ENCODE results near the gene C12orf76. TPM values are rescaled to one million over a fixed set of nuclear protein-coding genes. Genes with fewer than 3 reads are reported as not detected.
"Not testable (repeated sequence)": the region's sequence is repeated elsewhere in the genome, so short reads cannot be mapped to it uniquely, and the experiment has no call there.

C12orf76 gene
- total RNA-seq, 2 experiments from 2014 or later, result 15.5 to 16.2 TPM

DNA sequence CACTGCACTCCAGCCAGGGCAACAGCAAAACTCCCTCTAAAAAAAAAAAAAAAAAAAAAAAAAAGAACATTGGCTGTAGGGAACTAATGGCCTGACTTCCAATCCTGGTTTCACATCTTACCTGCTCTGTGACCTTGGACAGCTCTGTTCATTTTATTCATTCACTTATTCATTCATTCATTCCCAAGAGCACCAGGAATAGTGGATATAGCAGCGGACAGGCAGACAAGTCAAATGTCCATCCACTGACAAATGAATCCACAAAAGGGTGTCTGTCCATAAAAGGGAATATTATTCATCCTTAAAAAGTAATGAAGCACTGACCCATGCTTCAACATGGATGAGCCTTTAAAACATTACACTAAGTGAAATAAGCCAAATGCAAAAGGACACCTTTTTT is 27.6 kb upstream of the C12orf76 start:
- CTCF ChIA-PET, result interaction anchor here (1.9 kb wide), 1 partner anchor 34 kb away, joined by 4 read pairs; no protein-coding TSS in a partner anchor
- Mint-ChIP-seq H3K36me3 (ENCODE audit: low read depth) (peaks cover 18% of the 10 kb centered on the region), H3K4me3 (no peak overlapping the region), H3K27me3 (ENCODE audit: low read depth) (no peaks in the 10 kb centered on the region), H3K4me1 (ENCODE audit: low read depth) (peaks cover 60% of the 10 kb centered on the region), H3K27ac (no peak overlapping the region), H3K9me3 (ENCODE audit: insufficient read depth) (no peaks in the 10 kb centered on the region)
- no peak for ATAC-seq
- no peak for DNase-seq
- POLR2A ChIA-PET, result no interaction called here

DNA sequence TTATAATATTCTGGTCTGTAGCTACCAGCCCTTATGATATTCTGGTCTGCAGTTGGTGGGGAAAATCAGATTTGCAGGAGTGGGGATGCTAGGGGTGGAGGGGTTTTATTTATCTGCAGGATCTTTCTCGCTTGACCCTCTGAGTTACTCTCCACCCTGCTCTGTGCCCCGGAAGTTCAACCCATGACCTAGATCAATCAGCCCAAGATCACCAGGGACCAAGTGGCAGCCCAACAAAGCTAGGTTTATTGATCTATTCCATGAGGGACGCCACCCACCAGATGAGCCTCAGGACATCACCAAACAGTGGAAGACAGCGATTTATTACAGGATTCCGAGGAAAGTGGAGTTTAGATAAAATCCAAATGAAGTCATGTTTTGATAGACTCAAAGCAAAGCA is 25.8 kb upstream of the C12orf76 start:
- DNase-seq (no peak), ATAC-seq (no peak)
- CTCF ChIA-PET, result interaction anchor here (0.9 to 2.2 kb wide), 4 partner anchors 13 to 357 kb away, joined by 3 to 6 read pairs (median 4); no protein-coding TSS in a partner anchor
- Mint-ChIP-seq H3K27ac (no peak overlapping the region), H3K36me3 (ENCODE audit: low read depth) (peaks cover 15% of the 10 kb centered on the region), H3K4me3 (peak overlapping the region; percentile 77), H3K27me3 (ENCODE audit: low read depth) (no peaks in the 10 kb centered on the region), H3K4me1 (ENCODE audit: low read depth) (peaks cover 42% of the 10 kb centered on the region), H3K9me3 (ENCODE audit: insufficient read depth) (no peaks in the 10 kb centered on the region)
- POLR2A ChIA-PET, result interaction anchor here (0.6 to 1.2 kb wide), 4 partner anchors 10 to 298 kb away, joined by 3 read pairs; no protein-coding TSS in a partner anchor

DNA sequence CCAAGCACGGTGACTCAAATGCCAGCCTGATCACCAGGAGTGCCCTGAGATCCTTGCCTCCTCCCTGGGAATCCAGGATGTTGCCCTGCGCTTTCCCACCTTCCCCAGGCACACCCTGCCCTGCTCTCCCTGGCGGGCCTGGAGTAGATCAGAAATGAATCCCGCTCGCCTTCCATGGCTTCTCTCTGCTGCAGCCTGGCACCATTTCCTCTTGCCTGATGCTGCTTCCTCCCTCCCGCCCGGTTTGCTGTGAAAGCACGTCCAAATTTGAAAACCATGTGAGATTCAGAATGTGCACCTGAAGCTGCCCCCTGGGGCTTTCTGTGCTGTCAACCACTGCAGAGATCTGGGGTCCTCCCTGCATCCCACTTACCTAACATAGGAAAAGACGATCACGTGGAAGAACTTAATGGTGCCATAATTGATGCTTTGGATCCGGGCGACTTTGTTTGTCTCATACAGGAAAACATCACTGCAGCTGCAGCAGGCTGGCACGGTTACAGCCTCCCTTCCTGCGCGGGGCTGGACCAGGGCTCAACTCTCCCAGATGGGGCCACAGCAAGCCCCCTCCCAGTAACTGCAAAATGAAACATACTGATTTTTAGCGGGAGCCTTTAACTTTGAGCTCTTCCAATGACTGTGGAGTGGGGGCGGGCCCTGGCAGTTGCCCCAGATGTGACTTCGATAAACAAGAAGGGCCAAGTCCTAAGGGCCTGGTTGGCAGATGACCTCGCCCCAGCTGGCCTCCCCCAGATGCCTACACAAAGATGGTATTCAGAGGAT is 24.9 kb upstream of the C12orf76 start:
- ChIA-PET POLR2A (interaction anchor here (0.6 to 1.2 kb wide), 3 partner anchors 9 to 1529 kb away, joined by 3 read pairs; no protein-coding TSS in a partner anchor), CTCF (interaction anchor here (0.8 to 2.2 kb wide), 3 partner anchors 9 to 29 kb away, joined by 3 to 6 read pairs (median 3); no protein-coding TSS in a partner anchor)
- Mint-ChIP-seq H3K27me3 (ENCODE audit: low read depth) (no peaks in the 10 kb centered on the region), H3K36me3 (ENCODE audit: low read depth) (peaks cover 15% of the 10 kb centered on the region), H3K9me3 (ENCODE audit: insufficient read depth) (no peaks in the 10 kb centered on the region), H3K27ac (peak overlapping the region; percentile 84), H3K4me1 (ENCODE audit: low read depth) (peaks cover 35% of the 10 kb centered on the region), H3K4me3 (peak overlapping the region; percentile 77)
- DNase-seq (peak; percentile 54), ATAC-seq (peak; percentile 76)

DNA sequence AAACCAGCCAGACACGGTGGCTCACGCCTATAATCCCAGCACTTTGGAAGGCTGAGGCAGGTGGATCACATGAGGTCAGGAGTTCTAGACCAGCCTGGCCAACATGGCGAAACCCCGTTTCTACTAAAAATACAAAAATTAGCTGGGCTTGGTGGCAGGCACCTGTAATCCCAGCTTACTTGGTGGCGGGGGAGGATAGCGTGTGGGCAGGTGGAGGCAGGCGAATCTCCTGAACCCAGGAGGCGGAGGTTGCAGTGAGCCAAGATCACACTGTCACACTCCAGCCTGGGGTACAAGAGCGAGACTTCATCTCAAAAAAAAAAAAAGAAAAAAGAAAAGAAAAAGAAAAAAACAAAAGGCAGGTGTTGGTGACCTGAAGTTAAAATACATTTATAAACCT is 24.3 kb upstream of the C12orf76 start:
- peak overlapping the region; percentile 77 for H3K4me3 Mint-ChIP-seq
- peak overlapping the region; percentile 84 for H3K27ac Mint-ChIP-seq
- H3K9me3 Mint-ChIP-seq (ENCODE audit: insufficient read depth); DNase-seq; H3K27me3 Mint-ChIP-seq (ENCODE audit: low read depth): not testable (repeated sequence)
- peaks cover 15% of the 10 kb centered on the region for H3K36me3 Mint-ChIP-seq (ENCODE audit: low read depth)
- peak; percentile 3 for ATAC-seq
- peaks cover 32% of the 10 kb centered on the region for H3K4me1 Mint-ChIP-seq (ENCODE audit: low read depth)
- CTCF ChIA-PET, result interaction anchor here (2.2 kb wide), 1 partner anchor 29 kb away, joined by 6 read pairs; no protein-coding TSS in a partner anchor
- POLR2A ChIA-PET, result interaction anchor here (0.6 to 1.2 kb wide), 2 partner anchors 9 to 1529 kb away, joined by 3 read pairs; no protein-coding TSS in a partner anchor

DNA sequence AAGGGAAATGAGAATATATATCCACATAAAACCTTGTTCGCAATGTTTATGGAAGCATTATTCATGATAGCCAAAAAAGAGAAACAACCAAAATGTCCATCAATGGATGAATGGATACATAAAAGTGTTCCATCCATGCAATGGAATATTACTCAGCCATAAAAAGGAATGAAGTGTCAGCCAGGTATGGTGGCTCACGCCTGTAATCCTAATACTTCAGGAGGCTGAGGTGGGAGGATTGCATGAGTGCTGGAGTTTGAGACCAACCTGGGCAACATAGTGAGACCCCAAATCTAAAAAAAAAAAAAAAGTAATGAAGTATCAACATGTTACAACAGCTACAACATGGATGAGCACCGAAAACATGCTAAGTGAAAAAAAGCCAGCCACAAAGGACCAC is 23.6 kb upstream of the C12orf76 start:
- ATAC-seq, result no peak
- ChIA-PET POLR2A (interaction anchor here (1.8 kb wide), 1 partner anchor 24 kb away, joined by 4 read pairs; the partner anchor contains the start of gene C12orf76), CTCF (no interaction called here)
- Mint-ChIP-seq H3K4me1 (ENCODE audit: low read depth) (peaks cover 32% of the 10 kb centered on the region), H3K36me3 (ENCODE audit: low read depth) (peaks cover 15% of the 10 kb centered on the region), H3K27me3 (ENCODE audit: low read depth) (no peaks in the 10 kb centered on the region), H3K9me3 (ENCODE audit: insufficient read depth) (no peaks in the 10 kb centered on the region), H3K27ac (peak overlapping the region; percentile 48), H3K4me3 (peak overlapping the region; percentile 77)
- no peak for DNase-seq

DNA sequence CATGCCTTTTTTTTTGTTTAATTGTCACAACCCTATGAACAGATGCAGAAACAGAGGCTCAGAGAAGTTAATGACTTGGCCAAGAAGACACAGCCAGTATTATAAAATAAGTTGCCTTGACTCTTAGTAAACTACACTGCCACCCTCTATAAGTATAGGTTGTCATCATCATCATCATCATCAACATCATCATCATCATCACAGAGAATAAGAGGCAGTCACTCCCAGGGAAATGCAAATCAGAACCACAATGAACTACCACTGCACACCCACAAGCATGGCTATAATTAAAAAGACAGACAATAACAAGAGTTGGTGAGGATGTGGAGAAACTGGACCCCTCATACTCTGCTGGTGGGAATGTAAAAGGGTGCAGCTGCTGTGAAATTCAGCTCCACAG is 23.2 kb upstream of the C12orf76 start:
- Mint-ChIP-seq H3K4me3 (peak overlapping the region; percentile 77), H3K27ac (no peak overlapping the region), H3K27me3 (ENCODE audit: low read depth) (no peaks in the 10 kb centered on the region), H3K4me1 (ENCODE audit: low read depth) (peaks cover 32% of the 10 kb centered on the region), H3K9me3 (ENCODE audit: insufficient read depth) (no peaks in the 10 kb centered on the region), H3K36me3 (ENCODE audit: low read depth) (peaks cover 15% of the 10 kb centered on the region)
- DNase-seq (no peak), ATAC-seq (no peak)
- ChIA-PET POLR2A (interaction anchor here (1.8 kb wide), 1 partner anchor 24 kb away, joined by 4 read pairs; the partner anchor contains the start of gene C12orf76), CTCF (no interaction called here)

DNA sequence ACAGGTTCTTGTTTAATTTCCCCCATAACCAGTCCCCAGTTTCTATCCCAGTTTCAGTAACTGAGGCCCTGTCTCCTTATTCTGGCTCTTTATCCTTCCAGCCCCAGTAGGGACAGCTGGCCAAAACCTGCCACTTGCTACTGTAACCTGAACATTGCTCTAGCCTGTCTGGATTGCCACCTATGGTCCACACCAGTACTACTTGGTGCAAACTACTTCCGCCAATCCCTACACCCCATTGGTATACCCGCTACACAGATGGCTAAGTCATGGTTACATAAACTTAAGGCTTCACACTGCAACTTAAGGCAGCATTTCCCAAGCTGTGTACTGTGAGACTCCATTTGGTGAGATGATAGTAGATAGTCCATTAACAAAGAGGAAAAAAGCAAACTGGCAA is 20.3 kb upstream of the C12orf76 start:
- no peak overlapping the region for H3K27ac Mint-ChIP-seq
- H3K36me3 Mint-ChIP-seq (ENCODE audit: low read depth), result peaks cover 17% of the 10 kb centered on the region
- H3K27me3 Mint-ChIP-seq (ENCODE audit: low read depth), result no peaks in the 10 kb centered on the region
- no peaks in the 10 kb centered on the region for H3K9me3 Mint-ChIP-seq (ENCODE audit: insufficient read depth)
- ATAC-seq (no peak), DNase-seq (no peak)
- POLR2A ChIA-PET, result no interaction called here
- no peak overlapping the region for H3K4me3 Mint-ChIP-seq
- CTCF ChIA-PET, result interaction anchor here (0.8 kb wide), 1 partner anchor 21 kb away, joined by 3 read pairs; no protein-coding TSS in a partner anchor
- peaks cover 20% of the 10 kb centered on the region for H3K4me1 Mint-ChIP-seq (ENCODE audit: low read depth)

DNA sequence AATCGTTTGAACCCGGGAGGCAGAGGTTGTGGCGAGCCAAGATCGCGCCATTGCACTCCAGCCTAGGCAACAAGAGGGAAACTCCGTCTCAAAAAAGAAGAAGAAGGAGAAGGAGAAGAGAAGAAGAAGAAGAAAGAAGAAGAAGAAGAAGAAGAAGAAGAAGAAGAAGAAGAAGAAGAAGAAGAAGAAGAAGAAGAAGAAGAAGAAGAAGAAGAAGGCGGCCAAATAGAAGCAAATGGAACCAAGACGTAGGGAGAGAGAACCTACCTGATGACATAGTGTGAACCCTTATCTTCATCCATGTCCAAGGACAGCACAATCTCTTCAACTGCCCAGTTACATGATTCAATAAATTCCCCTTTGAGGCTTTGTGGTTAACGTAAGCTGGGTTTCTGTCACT is 19.8 kb upstream of the C12orf76 start:
- H3K9me3 Mint-ChIP-seq (ENCODE audit: insufficient read depth); H3K27ac Mint-ChIP-seq; DNase-seq; H3K4me3 Mint-ChIP-seq; H3K27me3 Mint-ChIP-seq (ENCODE audit: low read depth); POLR2A ChIA-PET; ATAC-seq: not testable (repeated sequence)
- H3K4me1 Mint-ChIP-seq (ENCODE audit: low read depth), result peaks cover 14% of the 10 kb centered on the region
- CTCF ChIA-PET, result interaction anchor here (0.8 kb wide), 1 partner anchor 21 kb away, joined by 3 read pairs; no protein-coding TSS in a partner anchor
- peaks cover 15% of the 10 kb centered on the region for H3K36me3 Mint-ChIP-seq (ENCODE audit: low read depth)

DNA sequence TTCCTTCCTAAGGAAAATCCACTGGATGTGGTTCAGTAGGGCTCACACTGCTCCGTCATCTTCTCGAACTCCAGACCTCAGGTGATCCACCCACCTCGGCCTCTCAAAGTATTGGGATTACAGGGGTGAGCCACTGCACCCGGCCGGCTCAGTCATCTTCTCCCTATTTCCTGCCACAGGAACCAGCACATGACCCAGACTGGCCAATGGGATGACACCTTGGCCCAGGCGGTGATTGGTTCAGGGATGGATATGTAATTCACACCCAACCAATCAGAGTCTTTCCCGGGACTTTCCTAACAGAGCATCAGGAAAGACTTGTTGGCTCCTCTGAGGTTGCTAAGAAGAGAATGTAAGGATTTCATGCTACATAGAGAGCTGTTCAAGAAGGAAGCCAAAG is 19.2 kb upstream of the C12orf76 start:
- ChIA-PET POLR2A (no interaction called here), CTCF (no interaction called here)
- Mint-ChIP-seq H3K4me1 (ENCODE audit: low read depth) (peaks cover 11% of the 10 kb centered on the region), H3K9me3 (ENCODE audit: insufficient read depth) (no peaks in the 10 kb centered on the region), H3K27me3 (ENCODE audit: low read depth) (no peaks in the 10 kb centered on the region), H3K4me3 (no peak overlapping the region), H3K36me3 (ENCODE audit: low read depth) (peaks cover 13% of the 10 kb centered on the region), H3K27ac (no peak overlapping the region)
- DNase-seq, result no peak
- no peak for ATAC-seq

DNA sequence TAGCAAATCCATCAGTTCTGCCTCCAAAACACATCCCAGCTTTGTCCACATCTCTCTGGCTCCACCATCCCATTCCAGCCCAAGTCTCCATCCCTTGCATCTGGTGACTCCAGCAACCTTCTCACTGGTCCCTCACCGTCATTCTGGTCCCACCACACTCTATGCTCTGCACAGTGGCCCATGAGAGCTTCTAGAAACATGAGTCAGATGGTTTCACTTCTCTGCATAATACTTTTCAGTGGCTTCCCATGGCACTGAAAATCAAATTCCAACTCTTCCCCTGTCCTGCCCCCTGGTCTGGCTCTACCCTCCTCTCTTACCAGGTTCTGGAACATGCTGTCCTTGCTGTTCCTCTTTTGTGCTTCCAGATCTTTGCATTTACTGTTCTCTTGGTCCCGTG is 17.2 kb upstream of the C12orf76 start:
- CTCF ChIA-PET, result no interaction called here
- ATAC-seq (no peak), DNase-seq (no peak)
- Mint-ChIP-seq H3K4me1 (ENCODE audit: low read depth) (peaks cover under 1% of the 10 kb centered on the region), H3K36me3 (ENCODE audit: low read depth) (peaks cover 2% of the 10 kb centered on the region), H3K27ac (no peak overlapping the region), H3K4me3 (no peak overlapping the region), H3K27me3 (ENCODE audit: low read depth) (no peaks in the 10 kb centered on the region), H3K9me3 (ENCODE audit: insufficient read depth) (no peaks in the 10 kb centered on the region)
- POLR2A ChIA-PET, result no interaction called here

DNA sequence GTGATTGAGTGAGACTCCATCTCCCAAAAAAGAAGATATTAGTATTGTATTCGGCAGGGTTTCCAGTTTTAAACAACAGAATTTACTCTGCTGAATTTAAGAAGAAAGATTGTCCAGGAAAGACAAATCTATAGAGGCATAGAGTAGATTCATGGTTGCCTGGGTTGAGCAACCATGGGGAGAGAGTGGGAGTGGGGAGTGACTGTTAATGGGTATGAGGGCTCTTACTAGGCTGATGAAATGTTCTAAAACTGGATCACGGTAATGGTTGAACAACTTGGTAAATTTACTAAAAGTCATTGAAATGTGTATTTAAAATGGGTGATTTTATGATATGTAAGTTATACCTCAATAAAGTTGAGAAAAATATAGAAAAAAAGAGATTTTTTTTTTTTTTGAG is 13.9 kb upstream of the C12orf76 start:
- Mint-ChIP-seq H3K4me3 (no peak overlapping the region), H3K27me3 (ENCODE audit: low read depth) (no peaks in the 10 kb centered on the region), H3K36me3 (ENCODE audit: low read depth) (peaks cover 2% of the 10 kb centered on the region), H3K9me3 (ENCODE audit: insufficient read depth) (no peaks in the 10 kb centered on the region), H3K27ac (no peak overlapping the region), H3K4me1 (ENCODE audit: low read depth) (peaks cover 14% of the 10 kb centered on the region)
- DNase-seq, result no peak
- no peak for ATAC-seq
- ChIA-PET CTCF (no interaction called here), POLR2A (no interaction called here)

DNA sequence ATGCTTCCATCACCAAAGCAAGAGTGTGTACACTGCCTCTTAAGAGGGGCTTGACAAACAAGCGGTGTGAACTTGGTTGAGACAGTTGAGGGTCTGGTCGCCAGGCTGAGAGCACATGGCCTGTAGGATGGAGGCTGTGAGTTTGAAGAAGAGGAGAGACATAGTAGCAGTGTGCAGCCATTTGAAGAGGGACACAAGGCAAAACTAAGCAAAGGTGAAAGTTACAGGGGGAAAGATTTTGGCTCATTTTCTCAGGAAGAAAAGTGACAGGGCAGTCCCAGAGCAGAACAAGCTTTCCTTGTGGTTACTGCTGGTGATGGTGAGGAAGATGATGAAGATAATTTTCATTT is 11.3 kb upstream of the C12orf76 start:
- POLR2A ChIA-PET, result no interaction called here
- no peak overlapping the region for H3K27ac Mint-ChIP-seq
- peaks cover 20% of the 10 kb centered on the region for H3K4me1 Mint-ChIP-seq (ENCODE audit: low read depth)
- ATAC-seq (no peak), DNase-seq (no peak)
- no peaks in the 10 kb centered on the region for H3K27me3 Mint-ChIP-seq (ENCODE audit: low read depth)
- peaks cover 7% of the 10 kb centered on the region for H3K36me3 Mint-ChIP-seq (ENCODE audit: low read depth)
- H3K4me3 Mint-ChIP-seq, result no peak overlapping the region
- CTCF ChIA-PET, result no interaction called here
- no peaks in the 10 kb centered on the region for H3K9me3 Mint-ChIP-seq (ENCODE audit: insufficient read depth)
